Activated CD8-positive, alpha-beta T cell treated with anti-CD3 and anti-CD28 coated beads for 36 hours (primary cell): ENCODE results near the gene RB1. TPM values are rescaled to one million over a fixed set of nuclear protein-coding genes. Genes with fewer than 3 reads are reported as not detected.

Source experiments
- ATAC-seq: fragments of 200-7000 bp; cut with Tn5 transposase; one replicate; pipeline ENCODE4 v1.10.0; 2021; ENCODE audit warnings: mild to moderate bottlenecking, moderate library complexity
- CTCF ChIA-PET: fragments of 350-600 bp; sonication (Branson Sonifier 250); formaldehyde crosslinking; loops from one replicate; lab custom pipeline; 2021; ENCODE audit warnings: antibody characterized with exemption; lab: Charles Lee
- POLR2A ChIA-PET: fragments of 350-600 bp; sonication (Branson Sonifier 250); formaldehyde crosslinking; loops from one replicate; lab custom pipeline; 2021; ENCODE audit warnings: antibody characterized with exemption; lab: Charles Lee
- DNase-seq: peaks from one replicate; pipeline ENCODE4 v3.0.0-alpha.2; 2020
- H3K27ac Mint-ChIP-seq: one replicate; pipeline ENCODE4 v1.8.0; 2021; ENCODE audit warnings: mild to moderate bottlenecking, mixed read lengths
- H3K27me3 Mint-ChIP-seq: one replicate; pipeline ENCODE4 v1.8.0; 2021; ENCODE audit warnings: mixed read lengths
- H3K36me3 Mint-ChIP-seq: one replicate; pipeline ENCODE4 v1.8.0; 2021; ENCODE audit warnings: low read depth, mixed read lengths
- H3K4me1 Mint-ChIP-seq: one replicate; pipeline ENCODE4 v1.8.0; 2021; ENCODE audit warnings: low read depth, mixed read lengths
- H3K4me3 Mint-ChIP-seq: one replicate; pipeline ENCODE4 v1.8.0; 2021; ENCODE audit warnings: mild to moderate bottlenecking, moderate library complexity, mixed read lengths
- H3K9me3 Mint-ChIP-seq: one replicate; pipeline ENCODE4 v1.8.0; 2021; ENCODE audit warnings: mixed read lengths
- CTCF ChIP-seq: fragments of 200-600 bp; IDR thresholded peaks from one replicate; pipeline ENCODE4 v1.8.0; 2022; ENCODE audit warnings: antibody characterized with exemption, mild to moderate bottlenecking
- intact Hi-C: fragments of 100-400 bp; cut with micrococcal nuclease; formaldehyde crosslinking; loops from one replicate; pipeline ENCODE4 v1.10.0; 2022
- total RNA-seq, 2 experiments: library from RNA; stranded (reverse); gene quantifications; one replicate each; pipeline ENCODE4 v1.2.3, GENCODE V29; 2021

Gene RB1
- total RNA-seq, 2 experiments from 2014 or later: 26.4 to 29.2 TPM

DNA sequence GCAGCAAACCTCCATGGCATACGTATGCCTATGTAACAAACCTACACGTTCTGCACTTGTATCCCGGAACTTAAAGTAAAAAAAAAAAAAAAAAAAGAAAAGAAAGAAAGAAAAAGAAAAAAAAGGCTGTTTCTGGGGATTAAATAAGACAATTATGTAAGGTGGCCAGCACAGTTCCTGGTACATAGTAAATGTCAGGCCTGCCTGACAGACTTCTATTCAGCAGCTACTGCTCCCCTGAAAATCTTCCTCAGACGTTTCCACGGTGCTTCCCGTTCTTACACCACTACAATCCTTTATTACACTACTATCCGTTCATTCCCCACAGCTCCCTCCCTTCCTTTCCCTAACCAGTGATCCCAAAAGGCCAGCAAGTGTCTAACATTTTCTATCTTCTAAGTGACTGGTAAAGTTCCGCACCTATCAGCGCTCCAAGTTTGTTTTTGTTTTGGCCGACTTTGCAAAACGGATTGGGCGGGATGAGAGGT is 636 bp upstream of the RB1 start:
- ATAC-seq (peak; percentile 24), DNase-seq (peak; percentile 40)
- TF ChIP-seq CTCF: no peak
- H3K27me3 Mint-ChIP-seq: no peaks in the 10 kb centered on the region
- no peaks in the 10 kb centered on the region for H3K9me3 Mint-ChIP-seq
- intact Hi-C loops: loop anchor here (5.0 kb wide), 1 partner anchor 66 kb away; no protein-coding TSS in a partner anchor
- POLR2A ChIA-PET: interaction anchor here (0.8 to 1.7 kb wide), 7 partner anchors 9 to 70 kb away, joined by 3 to 4 read pairs (median 4); partner anchors contain the start of gene ITM2B
- peak overlapping the region; percentile 99 for H3K27ac Mint-ChIP-seq
- peaks cover 32% of the 10 kb centered on the region for H3K4me1 Mint-ChIP-seq
- peak overlapping the region; percentile 97 for H3K4me3 Mint-ChIP-seq
- peaks cover 13% of the 10 kb centered on the region for H3K36me3 Mint-ChIP-seq
- CTCF ChIA-PET: interaction anchor here (0.9 to 1.3 kb wide), 4 partner anchors 12 to 208 kb away, joined by 4 to 5 read pairs (median 4); partner anchors contain the start of gene MED4

- POLR2A ChIA-PET: interaction anchor here (1.1 to 1.3 kb wide), 3 partner anchors 63 to 177 kb away, joined by 3 read pairs; no protein-coding TSS in a partner anchor
Measured at GRCh38 chr13:48304143-48304876, 759 bp downstream of the RB1 start.

DNA sequence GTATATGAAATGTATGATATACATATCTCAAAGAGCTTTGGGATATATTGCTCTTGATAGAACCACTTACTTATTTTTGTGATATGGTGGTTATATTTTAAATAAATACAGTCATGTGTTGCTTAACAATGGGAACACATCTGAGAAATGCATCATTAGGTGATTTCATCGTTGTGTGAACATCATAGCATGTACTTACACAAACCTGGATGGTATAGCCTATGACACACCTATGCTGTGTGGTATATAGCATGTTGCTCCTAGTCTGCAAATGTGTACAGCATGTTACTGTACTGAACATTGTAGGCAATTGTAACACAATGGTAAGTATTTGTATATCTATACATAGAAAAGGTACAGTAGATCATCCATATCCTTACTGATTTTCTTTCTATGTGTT is 7.7 kb downstream of the RB1 start:
- intact Hi-C loops: no loop called here
- peaks cover 45% of the 10 kb centered on the region for H3K4me1 Mint-ChIP-seq

More at GRCh38 chr13:48304143-48304876, 759 bp downstream of the RB1 start:
- TF ChIP-seq CTCF: no peak
- peak overlapping the region; percentile 97 for H3K4me3 Mint-ChIP-seq
- H3K36me3 Mint-ChIP-seq: peaks cover 14% of the 10 kb centered on the region
- H3K27me3 Mint-ChIP-seq: no peaks in the 10 kb centered on the region
- CTCF ChIA-PET: interaction anchor here (1.0 kb wide), 2 partner anchors 17 to 275 kb away, joined by 3 to 4 read pairs; no protein-coding TSS in a partner anchor
- ATAC-seq (peak; percentile 9), DNase-seq (peak; percentile 40)
- no peaks in the 10 kb centered on the region for H3K9me3 Mint-ChIP-seq
- H3K27ac Mint-ChIP-seq: peak overlapping the region; percentile 95
- intact Hi-C loops: loop anchor here (5.0 kb wide), 1 partner anchor 67 kb away; no protein-coding TSS in a partner anchor
- peaks cover 35% of the 10 kb centered on the region for H3K4me1 Mint-ChIP-seq

DNA sequence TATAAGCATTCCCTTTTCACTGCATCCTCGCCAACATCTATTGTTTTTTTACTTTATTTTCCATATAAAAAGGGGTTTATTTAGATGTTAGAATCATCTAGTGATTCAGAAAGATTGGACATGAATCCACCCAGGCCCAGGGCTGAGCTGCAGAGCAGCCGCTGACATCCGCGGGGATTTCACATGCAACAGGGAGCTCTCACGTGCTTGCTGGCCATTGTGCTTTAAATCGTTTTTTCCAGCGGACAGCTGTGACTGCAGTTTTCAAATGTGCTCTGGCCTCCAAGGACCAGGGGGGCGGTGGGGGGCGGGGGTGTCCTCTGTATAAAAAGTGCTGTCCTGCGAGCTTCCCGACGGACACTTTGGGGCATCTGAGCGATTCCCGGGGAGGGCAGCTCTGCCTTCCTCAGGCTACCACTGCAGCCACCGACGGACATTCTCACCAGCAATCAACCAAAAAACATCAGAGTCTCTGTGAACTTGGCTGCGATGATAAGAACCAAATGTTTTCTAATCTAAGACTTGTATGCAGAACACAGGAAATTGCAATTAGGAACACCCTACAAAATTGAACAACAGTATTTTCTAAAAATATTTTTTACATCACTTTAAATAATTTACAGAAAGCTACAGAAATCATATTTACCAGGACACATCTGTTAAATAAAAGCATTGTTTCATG is 12.6 kb downstream of the RB1 start:
- no peak for TF ChIP-seq CTCF
- DNase-seq (no peak), ATAC-seq (no peak)
- Mint-ChIP-seq H3K4me3 (no peak overlapping the region), H3K27ac (no peak overlapping the region), H3K4me1 (peaks cover 40% of the 10 kb centered on the region), H3K36me3 (peaks cover 56% of the 10 kb centered on the region), H3K9me3 (peaks cover 2% of the 10 kb centered on the region), H3K27me3 (no peaks in the 10 kb centered on the region)
- POLR2A ChIA-PET: interaction anchor here (1.4 kb wide), 1 partner anchor 13 kb away, joined by 4 read pairs; no protein-coding TSS in a partner anchor
- CTCF ChIA-PET: interaction anchor here (1.2 to 1.8 kb wide), 3 partner anchors 14 to 264 kb away, joined by 3 to 4 read pairs (median 3); no protein-coding TSS in a partner anchor
- intact Hi-C loops: no loop called here

More for the DNA sequence above, 7.7 kb downstream of the RB1 start:
- DNase-seq (no peak), ATAC-seq (no peak)
- ChIA-PET POLR2A (interaction anchor here (0.5 to 0.6 kb wide), 2 partner anchors 24 to 70 kb away, joined by 3 read pairs; no protein-coding TSS in a partner anchor), CTCF (interaction anchor here (1.0 to 1.3 kb wide), 4 partner anchors 9 to 269 kb away, joined by 3 to 6 read pairs (median 3); partner anchors contain the start of gene MED4)
- no peak overlapping the region for H3K4me3 Mint-ChIP-seq
- H3K27ac Mint-ChIP-seq: no peak overlapping the region
- H3K36me3 Mint-ChIP-seq: peaks cover 29% of the 10 kb centered on the region
- no peak for TF ChIP-seq CTCF
- no peaks in the 10 kb centered on the region for H3K27me3 Mint-ChIP-seq
- H3K9me3 Mint-ChIP-seq: no peaks in the 10 kb centered on the region
